ENCODE data around the gene CTSH.
"Not testable (repeated sequence)": the region's sequence is repeated elsewhere in the genome, so short reads cannot be mapped to it uniquely, and the experiment has no call there.

The CTSH gene

GRCh38 chr15:78938658-78939488 is 6.0 kb downstream of the CTSH start:
- no peak for DNase-seq (ENCODE audit: low read depth)

- DNase-seq (ENCODE audit: low read depth): no peak
Observed at GRCh38 chr15:78937132-78937739, 7.6 kb downstream of the CTSH start.

- DNase-seq (ENCODE audit: low read depth): no peak
Observed at GRCh38 chr15:78934655-78935023, 10.2 kb downstream of the CTSH start.

GRCh38 chr15:78933823-78934654 is 10.8 kb downstream of the CTSH start:
- DNase-seq (ENCODE audit: low read depth): no peak

- DNase-seq (ENCODE audit: low read depth): no peak
Observed at GRCh38 chr15:78933187-78933822, 11.5 kb downstream of the CTSH start.

GRCh38 chr15:78932258-78932808 is 12.5 kb downstream of the CTSH start:
- no peak for DNase-seq (ENCODE audit: low read depth)

GRCh38 chr15:78931439-78932257 is 13.2 kb downstream of the CTSH start:
- no peak for DNase-seq (ENCODE audit: low read depth)

GRCh38 chr15:78930577-78931388 is 14.1 kb downstream of the CTSH start:
- no peak for DNase-seq (ENCODE audit: low read depth)

GRCh38 chr15:78929536-78930264 is 15.1 kb downstream of the CTSH start:
- no peak for DNase-seq (ENCODE audit: low read depth)

GRCh38 chr15:78928616-78929093 is 16.2 kb downstream of the CTSH start:
- no peak for DNase-seq (ENCODE audit: low read depth)

GRCh38 chr15:78928176-78928575 is 16.7 kb downstream of the CTSH start:
- not testable (repeated sequence) for DNase-seq (ENCODE audit: low read depth)

- no peak for DNase-seq (ENCODE audit: low read depth)
Observed at GRCh38 chr15:78927077-78927790, 17.6 kb downstream of the CTSH start.

GRCh38 chr15:78925956-78926743 is 18.7 kb downstream of the CTSH start:
- no peak for DNase-seq (ENCODE audit: low read depth)

- DNase-seq (ENCODE audit: low read depth): no peak
Observed at GRCh38 chr15:78925076-78925624, 19.7 kb downstream of the CTSH start.

- DNase-seq (ENCODE audit: low read depth): no peak
Observed at GRCh38 chr15:78923480-78924360, 21.1 kb downstream of the CTSH start.

GRCh38 chr15:78923015-78923414 is 21.8 kb downstream of the CTSH start:
- no peak for DNase-seq (ENCODE audit: low read depth)

GRCh38 chr15:78922527-78922926 is 22.3 kb downstream of the CTSH start:
- DNase-seq (ENCODE audit: low read depth): no peak
